PFSK-1 (cell line): ENCODE measurements around the gene MGLL.

Source experiments
- FOXP2 ChIP-seq: optimal IDR thresholded peaks from 2 replicates; pipeline ENCODE3; 2011; ENCODE audit warnings: borderline replicate concordance, control low read depth, inconsistent platforms; ENCODE audit not compliant: insufficient read depth; ENCODE audit errors: extremely low read length, extremely low read depth
- POLR2AphosphoS5 ChIP-seq: IDR thresholded peaks from 2 replicates; pipeline ENCODE4 v1.6.1; 2012; ENCODE audit warnings: low read depth, mild to moderate bottlenecking, control low read depth, low read length, moderate library complexity
- SIN3A ChIP-seq: IDR thresholded peaks from 2 replicates; pipeline ENCODE4 v1.6.1; 2012; ENCODE audit warnings: mild to moderate bottlenecking, low read length, moderate library complexity, borderline replicate concordance; ENCODE audit not compliant: insufficient read depth
- TAF1 ChIP-seq: IDR thresholded peaks from 2 replicates; pipeline ENCODE4 v1.6.1; 2012; ENCODE audit warnings: low read length, control low read depth, borderline replicate concordance; ENCODE audit not compliant: insufficient read depth
- TF ChIP-seq, protein P1 (sequence below), 2 experiments: IDR thresholded peaks; 2 replicates each; pipeline versions ENCODE4 v1.6.1 to v1.8.0; 2011 to 2012; ENCODE audit warnings: low read depth in 2 of 2, low read length in 2 of 2, control low read depth in 1 of 2, inconsistent platforms in 1 of 2, mild to moderate bottlenecking in 1 of 2, moderate library complexity in 1 of 2; ENCODE audit not compliant: insufficient read depth in 1 of 2

DNA sequence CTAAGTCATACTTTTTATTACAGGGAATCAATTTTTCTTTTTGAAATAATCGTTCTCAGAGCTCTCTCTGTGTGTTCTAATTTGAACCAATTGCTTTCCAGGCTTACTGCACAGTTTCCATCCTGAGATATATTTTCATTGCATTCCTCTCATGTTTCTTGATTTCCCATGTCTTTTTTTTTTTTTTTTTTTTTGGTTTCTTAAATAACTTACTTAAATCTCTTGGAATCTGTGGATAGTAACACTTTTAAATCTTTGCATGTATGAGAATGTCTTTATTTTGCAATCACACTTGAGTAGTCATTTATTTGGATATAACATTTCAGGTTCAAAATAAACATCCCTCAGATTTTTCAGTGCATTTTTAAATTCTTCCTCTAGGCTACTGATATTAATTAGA is 164.1 kb downstream of the MGLL start:
- TF ChIP-seq POLR2AphosphoS5 (no peak), TAF1 (no peak), SIN3A (no peak), FOXP2 (no peak)
- TF ChIP-seq, protein P1, sequence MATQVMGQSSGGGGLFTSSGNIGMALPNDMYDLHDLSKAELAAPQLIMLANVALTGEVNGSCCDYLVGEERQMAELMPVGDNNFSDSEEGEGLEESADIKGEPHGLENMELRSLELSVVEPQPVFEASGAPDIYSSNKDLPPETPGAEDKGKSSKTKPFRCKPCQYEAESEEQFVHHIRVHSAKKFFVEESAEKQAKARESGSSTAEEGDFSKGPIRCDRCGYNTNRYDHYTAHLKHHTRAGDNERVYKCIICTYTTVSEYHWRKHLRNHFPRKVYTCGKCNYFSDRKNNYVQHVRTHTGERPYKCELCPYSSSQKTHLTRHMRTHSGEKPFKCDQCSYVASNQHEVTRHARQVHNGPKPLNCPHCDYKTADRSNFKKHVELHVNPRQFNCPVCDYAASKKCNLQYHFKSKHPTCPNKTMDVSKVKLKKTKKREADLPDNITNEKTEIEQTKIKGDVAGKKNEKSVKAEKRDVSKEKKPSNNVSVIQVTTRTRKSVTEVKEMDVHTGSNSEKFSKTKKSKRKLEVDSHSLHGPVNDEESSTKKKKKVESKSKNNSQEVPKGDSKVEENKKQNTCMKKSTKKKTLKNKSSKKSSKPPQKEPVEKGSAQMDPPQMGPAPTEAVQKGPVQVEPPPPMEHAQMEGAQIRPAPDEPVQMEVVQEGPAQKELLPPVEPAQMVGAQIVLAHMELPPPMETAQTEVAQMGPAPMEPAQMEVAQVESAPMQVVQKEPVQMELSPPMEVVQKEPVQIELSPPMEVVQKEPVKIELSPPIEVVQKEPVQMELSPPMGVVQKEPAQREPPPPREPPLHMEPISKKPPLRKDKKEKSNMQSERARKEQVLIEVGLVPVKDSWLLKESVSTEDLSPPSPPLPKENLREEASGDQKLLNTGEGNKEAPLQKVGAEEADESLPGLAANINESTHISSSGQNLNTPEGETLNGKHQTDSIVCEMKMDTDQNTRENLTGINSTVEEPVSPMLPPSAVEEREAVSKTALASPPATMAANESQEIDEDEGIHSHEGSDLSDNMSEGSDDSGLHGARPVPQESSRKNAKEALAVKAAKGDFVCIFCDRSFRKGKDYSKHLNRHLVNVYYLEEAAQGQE (IDR thresholded peaks at IDR 0.05; ENCODE audit: insufficient read depth in 1 of 2, low read depth in 2 of 2, low read length in 2 of 2), result no peak
